K562 (cell line): ENCODE results near the gene MAP2K7. TPM values are rescaled to one million over a fixed set of nuclear protein-coding genes. Genes with fewer than 3 reads are reported as not detected.

Source experiments
- E2F3 ChIP-seq: fragments of 250-450 bp; sonication (Bioruptor Pico); IDR thresholded peaks from 2 replicates; pipeline ENCODE4 v1.4.0; 2020; ENCODE audit warnings: mild to moderate bottlenecking
- ELF2 ChIP-seq: fragments of 250-450 bp; sonication (Bioruptor Pico); IDR thresholded peaks from 2 replicates; pipeline ENCODE4 v1.5.0; 2021; ENCODE audit warnings: mild to moderate bottlenecking
- EP300 ChIP-seq: IDR thresholded peaks from 2 replicates; pipeline ENCODE4 v1.6.1; 2012; ENCODE audit warnings: low read length, improper control_type of control experiment
- ERF ChIP-seq: fragments of 450-650 bp; formaldehyde crosslinking; IDR thresholded peaks from 2 replicates; pipeline ENCODE4 v1.4.0; 2020; ENCODE audit warnings: mild to moderate bottlenecking, mixed read lengths
- ETS1 ChIP-seq: conservative IDR thresholded peaks from 2 replicates; pipeline ENCODE4 v1.6.1; 2011; ENCODE audit warnings: low read depth, mild to moderate bottlenecking, low read length; ENCODE audit not compliant: control insufficient read depth
- MEIS2 ChIP-seq: fragments of 450-650 bp; IDR thresholded peaks from 2 replicates; pipeline ENCODE4 v1.6.1; 2014; ENCODE audit warnings: mild to moderate bottlenecking; ENCODE audit not compliant: partially characterized antibody
- NRF1 ChIP-seq, 2 experiments: fragments of 450-650 bp; IDR thresholded peaks in 1 of 2; conservative IDR thresholded peaks in 1 of 2; 2 replicates each; pipeline ENCODE4 v1.6.1; 2014; ENCODE audit warnings: mild to moderate bottlenecking in 2 of 2
- PCBP1 ChIP-seq: fragments of 200-400 bp; formaldehyde crosslinking; IDR thresholded peaks from 2 replicates; pipeline ENCODE4 v1.6.1; 2018; ENCODE audit warnings: mild to moderate bottlenecking, low read depth, low read length; ENCODE audit not compliant: poor library complexity, severe bottlenecking
- PRDM10 ChIP-seq: fragments of 450-650 bp; IDR thresholded peaks from 2 replicates; pipeline ENCODE4 v1.6.1; 2018; ENCODE audit not compliant: partially characterized antibody
- RBM14 ChIP-seq: fragments of 200-400 bp; formaldehyde crosslinking; IDR thresholded peaks from 2 replicates; pipeline ENCODE4 v1.6.1; 2018; ENCODE audit warnings: low read depth, mild to moderate bottlenecking, low read length, moderate library complexity, borderline replicate concordance; ENCODE audit not compliant: insufficient read depth
- SAFB2 ChIP-seq: fragments of 200-400 bp; formaldehyde crosslinking; IDR thresholded peaks from 2 replicates; pipeline ENCODE4 v1.6.1; 2018; ENCODE audit warnings: borderline replicate concordance, low read length, low read depth, moderate library complexity; ENCODE audit not compliant: severe bottlenecking
- SRF ChIP-seq, 2 experiments: fragments of 250-450, 450-650 bp in 1 of 2; sonication (Bioruptor Pico) in 1 of 2; sonication (generic) in 1 of 2; formaldehyde crosslinking; IDR thresholded peaks; 2 replicates each; pipeline versions ENCODE4 v1.5.0 to v1.5.1; 2020 to 2022; ENCODE audit warnings: mild to moderate bottlenecking in 1 of 2, missing genetic modification reagents in 1 of 2
- ZNF444 ChIP-seq: fragments of 250-450 bp; sonication (Bioruptor Pico); IDR thresholded peaks from 2 replicates; pipeline ENCODE4 v1.4.0; 2020; ENCODE audit warnings: mild to moderate bottlenecking, moderate library complexity
- ZNF644 ChIP-seq: fragments of 200-800 bp; sonication (Bioruptor generic); IDR thresholded peaks from 2 replicates; pipeline ENCODE4 v1.6.1; 2016; ENCODE audit warnings: low read depth, missing genetic modification characterization, missing compliant biosample characterization
- ZNF699 ChIP-seq: fragments of 250-450 bp; sonication (Bioruptor Pico); IDR thresholded peaks from 2 replicates; pipeline ENCODE4 v1.8.0; 2021; ENCODE audit warnings: mild to moderate bottlenecking, moderate library complexity; ENCODE audit not compliant: insufficient replicate concordance
- ZNF707 ChIP-seq: fragments of 250-450 bp; sonication (Bioruptor Pico); conservative IDR thresholded peaks from 2 replicates; pipeline ENCODE4 v1.8.0; 2022; ENCODE audit warnings: inconsistent platforms, mild to moderate bottlenecking, moderate library complexity
- polyA plus RNA-seq, 8 experiments: library from polyadenylated mRNA; depleted of rRNA in 4 of 8; stranded (reverse) in 5 of 8; unstranded in 3 of 8; fragments of >200 nt; fragmentation: Nextera tagmentation in 2 of 8; fragmentation: Illumina TruSeq in 1 of 8; extraction: Ambion mirVana in 2 of 8; extraction: Trizol in 1 of 8; gene quantifications; 2 replicates each; pipeline versions ENCODE4 v1.2.1 to v1.2.3, GENCODE V29; 2011 to 2014; ENCODE audit warnings: inconsistent platforms in 1 of 8, missing spikeins in 1 of 8
- total RNA-seq, 7 experiments: library from RNA; depleted of rRNA in 6 of 7; stranded (reverse); fragments of >200 nt in 6 of 7; fragmentation: Illumina TruSeq in 2 of 7; extraction: Trizol in 2 of 7; gene quantifications; 2 replicates each; pipeline versions ENCODE4 v1.2.1 to v1.2.3, GENCODE V29; 2011 to 2021; ENCODE audit warnings: low replicate concordance in 1 of 7
- TF ChIP-seq, protein P1 (sequence below): fragments of 200-800 bp; sonication (Bioruptor generic); IDR thresholded peaks from 2 replicates; pipeline ENCODE4 v1.6.1; 2016; ENCODE audit warnings: missing genetic modification characterization, missing compliant biosample characterization

The MAP2K7 gene
- total and polyA plus RNA-seq, 9 of the 15 experiments (the other 6 are each of a cell fraction or from before 2014, with no cell fraction given), result 0.51 to 45.8 (median 14.1) TPM

DNA sequence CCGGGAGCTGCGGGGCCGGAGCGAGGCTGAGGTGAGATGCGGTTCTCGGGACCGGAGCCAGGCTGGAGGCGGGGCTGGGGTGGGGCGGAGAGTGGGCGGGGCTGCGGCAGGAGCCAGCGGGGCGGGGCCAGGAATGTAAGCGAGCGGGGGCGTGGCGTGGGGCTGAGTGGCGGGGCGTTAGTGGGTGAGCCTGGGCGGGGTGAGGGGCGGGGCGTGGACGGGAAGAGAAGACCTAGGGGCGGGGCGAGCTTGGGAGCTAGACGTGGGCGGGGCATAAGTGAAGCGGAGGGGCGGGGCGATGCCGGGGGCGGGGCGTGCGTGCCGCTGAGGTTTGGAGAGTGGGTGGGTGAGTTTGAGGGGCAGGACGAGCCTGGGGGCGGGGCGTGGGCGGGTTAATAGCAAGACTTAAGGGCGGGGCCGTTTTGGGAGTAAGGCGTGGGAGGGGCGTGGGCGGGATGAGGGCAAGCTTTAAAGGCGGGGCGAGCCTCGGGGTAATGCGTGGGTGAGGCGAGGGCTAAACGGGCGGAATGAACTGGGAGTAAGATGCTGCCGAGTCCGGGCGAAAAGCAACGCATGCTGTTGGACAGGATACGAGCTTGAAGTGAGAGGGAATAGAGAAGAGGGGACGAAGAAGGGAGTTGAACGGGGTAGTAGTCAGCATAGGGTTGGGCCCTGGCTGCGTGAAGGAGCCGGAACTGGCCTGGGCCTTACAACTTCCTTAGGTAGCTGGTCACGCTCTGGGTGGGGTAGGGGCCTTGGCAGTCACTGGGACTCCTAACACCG, 17.0 kb downstream of the MAP2K7 start (continued):
- TF ChIP-seq, protein P1, sequence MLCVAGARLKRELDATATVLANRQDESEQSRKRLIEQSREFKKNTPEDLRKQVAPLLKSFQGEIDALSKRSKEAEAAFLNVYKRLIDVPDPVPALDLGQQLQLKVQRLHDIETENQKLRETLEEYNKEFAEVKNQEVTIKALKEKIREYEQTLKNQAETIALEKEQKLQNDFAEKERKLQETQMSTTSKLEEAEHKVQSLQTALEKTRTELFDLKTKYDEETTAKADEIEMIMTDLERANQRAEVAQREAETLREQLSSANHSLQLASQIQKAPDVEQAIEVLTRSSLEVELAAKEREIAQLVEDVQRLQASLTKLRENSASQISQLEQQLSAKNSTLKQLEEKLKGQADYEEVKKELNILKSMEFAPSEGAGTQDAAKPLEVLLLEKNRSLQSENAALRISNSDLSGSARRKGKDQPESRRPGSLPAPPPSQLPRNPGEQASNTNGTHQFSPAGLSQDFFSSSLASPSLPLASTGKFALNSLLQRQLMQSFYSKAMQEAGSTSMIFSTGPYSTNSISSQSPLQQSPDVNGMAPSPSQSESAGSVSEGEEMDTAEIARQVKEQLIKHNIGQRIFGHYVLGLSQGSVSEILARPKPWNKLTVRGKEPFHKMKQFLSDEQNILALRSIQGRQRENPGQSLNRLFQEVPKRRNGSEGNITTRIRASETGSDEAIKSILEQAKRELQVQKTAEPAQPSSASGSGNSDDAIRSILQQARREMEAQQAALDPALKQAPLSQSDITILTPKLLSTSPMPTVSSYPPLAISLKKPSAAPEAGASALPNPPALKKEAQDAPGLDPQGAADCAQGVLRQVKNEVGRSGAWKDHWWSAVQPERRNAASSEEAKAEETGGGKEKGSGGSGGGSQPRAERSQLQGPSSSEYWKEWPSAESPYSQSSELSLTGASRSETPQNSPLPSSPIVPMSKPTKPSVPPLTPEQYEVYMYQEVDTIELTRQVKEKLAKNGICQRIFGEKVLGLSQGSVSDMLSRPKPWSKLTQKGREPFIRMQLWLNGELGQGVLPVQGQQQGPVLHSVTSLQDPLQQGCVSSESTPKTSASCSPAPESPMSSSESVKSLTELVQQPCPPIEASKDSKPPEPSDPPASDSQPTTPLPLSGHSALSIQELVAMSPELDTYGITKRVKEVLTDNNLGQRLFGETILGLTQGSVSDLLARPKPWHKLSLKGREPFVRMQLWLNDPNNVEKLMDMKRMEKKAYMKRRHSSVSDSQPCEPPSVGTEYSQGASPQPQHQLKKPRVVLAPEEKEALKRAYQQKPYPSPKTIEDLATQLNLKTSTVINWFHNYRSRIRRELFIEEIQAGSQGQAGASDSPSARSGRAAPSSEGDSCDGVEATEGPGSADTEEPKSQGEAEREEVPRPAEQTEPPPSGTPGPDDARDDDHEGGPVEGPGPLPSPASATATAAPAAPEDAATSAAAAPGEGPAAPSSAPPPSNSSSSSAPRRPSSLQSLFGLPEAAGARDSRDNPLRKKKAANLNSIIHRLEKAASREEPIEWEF (CRISPR knock-in tag), result no peak
- TF ChIP-seq EP300, result no peak
- no peak for TF ChIP-seq ZNF444 (CRISPR knock-in tag)
- TF ChIP-seq ELF2 (CRISPR knock-in tag), result peak; percentile 63
- TF ChIP-seq ZNF644 (tag), result no peak
- peak; percentile 0 for TF ChIP-seq PCBP1
- no peak for TF ChIP-seq ZNF699 (CRISPR knock-in tag)
- 0 out of 2 replicates have a peak, but pooled peaks have one; percentile 16 for TF ChIP-seq E2F3 (CRISPR knock-in tag)
- no peak for TF ChIP-seq MEIS2
- no peak for TF ChIP-seq SAFB2
- TF ChIP-seq SRF (CRISPR knock-in tag; IDR thresholded peaks at IDR 0.05), result no peak
- no peak for TF ChIP-seq ZNF707 (CRISPR knock-in tag)
- peak; percentile 29; the same call in 1 of the 2 replicates for TF ChIP-seq ERF (CRISPR knock-in tag)
- no peak for TF ChIP-seq PRDM10
- TF ChIP-seq NRF1 (conservative IDR thresholded peaks at IDR 0.05 in 1 of 2, IDR thresholded peaks at IDR 0.05 in 1 of 2), result peak; percentile 38 to 53; a peak in 3 of 4 replicates
- TF ChIP-seq ETS1, result no peak; the same call in 1 of the 2 replicates
- TF ChIP-seq RBM14, result no peak
